Measurements from ENCODE around the gene LBR.

DNA sequence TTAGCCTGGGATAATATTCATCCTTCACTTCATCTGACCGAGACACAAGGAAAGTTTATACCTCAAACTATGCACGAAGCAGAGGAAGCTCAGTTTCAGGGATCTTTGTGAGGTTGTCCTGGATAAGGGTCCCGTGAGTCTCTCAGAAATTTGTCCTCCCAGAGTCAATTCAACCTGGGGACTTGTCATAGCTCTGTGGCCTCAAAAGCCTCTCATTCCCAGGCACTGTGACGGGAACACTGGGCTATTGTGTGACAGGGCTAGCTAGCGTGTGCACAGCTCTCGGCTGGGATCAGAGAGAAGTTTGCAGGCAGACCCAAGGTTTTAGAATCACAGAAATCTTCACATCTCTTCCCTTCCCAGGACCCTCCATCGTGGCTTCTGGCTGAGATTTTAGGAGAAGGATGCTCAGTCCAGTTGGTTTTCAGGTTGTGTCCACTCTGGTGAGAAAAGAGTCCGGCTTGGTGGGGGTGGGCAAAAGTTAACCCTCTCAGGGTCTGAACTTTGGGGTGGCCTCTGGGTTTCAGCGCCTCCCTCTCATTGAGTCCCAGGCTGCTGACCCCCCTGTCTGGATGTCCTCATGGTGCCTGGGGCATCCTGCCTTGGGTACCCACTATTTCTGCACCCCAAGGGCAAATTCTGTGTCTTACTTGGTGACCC is 20.4 kb upstream of the LBR start:
- TF ChIP-seq, protein P1, sequence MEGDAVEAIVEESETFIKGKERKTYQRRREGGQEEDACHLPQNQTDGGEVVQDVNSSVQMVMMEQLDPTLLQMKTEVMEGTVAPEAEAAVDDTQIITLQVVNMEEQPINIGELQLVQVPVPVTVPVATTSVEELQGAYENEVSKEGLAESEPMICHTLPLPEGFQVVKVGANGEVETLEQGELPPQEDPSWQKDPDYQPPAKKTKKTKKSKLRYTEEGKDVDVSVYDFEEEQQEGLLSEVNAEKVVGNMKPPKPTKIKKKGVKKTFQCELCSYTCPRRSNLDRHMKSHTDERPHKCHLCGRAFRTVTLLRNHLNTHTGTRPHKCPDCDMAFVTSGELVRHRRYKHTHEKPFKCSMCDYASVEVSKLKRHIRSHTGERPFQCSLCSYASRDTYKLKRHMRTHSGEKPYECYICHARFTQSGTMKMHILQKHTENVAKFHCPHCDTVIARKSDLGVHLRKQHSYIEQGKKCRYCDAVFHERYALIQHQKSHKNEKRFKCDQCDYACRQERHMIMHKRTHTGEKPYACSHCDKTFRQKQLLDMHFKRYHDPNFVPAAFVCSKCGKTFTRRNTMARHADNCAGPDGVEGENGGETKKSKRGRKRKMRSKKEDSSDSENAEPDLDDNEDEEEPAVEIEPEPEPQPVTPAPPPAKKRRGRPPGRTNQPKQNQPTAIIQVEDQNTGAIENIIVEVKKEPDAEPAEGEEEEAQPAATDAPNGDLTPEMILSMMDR (IDR thresholded peaks at IDR 0.05), result no peak
- TF ChIP-seq POLR2A (IDR thresholded peaks at IDR 0.05), result no peak

All from adrenal gland (tissue), 5 donors.